Measurements from ENCODE around the gene NEO1.
"Not testable (repeated sequence)": the region's sequence is repeated elsewhere in the genome, so short reads cannot be mapped to it uniquely, and the experiment has no call there.

NEO1 gene

GRCh38 chr15:73265536-73266153, 213.4 kb downstream of the NEO1 start:
- peak; percentile 13 to 28 (median 21) for DNase-seq (ENCODE audit: low read depth in 3 of 3)

- DNase-seq (ENCODE audit: low read depth in 3 of 3): no peak
Measured at GRCh38 chr15:73268457-73268856, 216.2 kb downstream of the NEO1 start.

GRCh38 chr15:73270366-73271097, 218.3 kb downstream of the NEO1 start:
- no peak for DNase-seq (ENCODE audit: low read depth in 3 of 3)

GRCh38 chr15:73273181-73274002, 221.1 kb downstream of the NEO1 start:
- peak in 2 of 3 donors; percentile 10 to 15 for DNase-seq (ENCODE audit: low read depth in 3 of 3)

GRCh38 chr15:73275862-73276261, 223.6 kb downstream of the NEO1 start:
- no peak for DNase-seq (ENCODE audit: low read depth in 3 of 3)

GRCh38 chr15:73282567-73283365, 230.5 kb downstream of the NEO1 start:
- DNase-seq (ENCODE audit: low read depth in 3 of 3): no peak

- no peak for DNase-seq (ENCODE audit: low read depth in 3 of 3)
Measured at GRCh38 chr15:73283366-73283962, 231.2 kb downstream of the NEO1 start.

GRCh38 chr15:73284090-73284716, 231.9 kb downstream of the NEO1 start:
- DNase-seq (ENCODE audit: low read depth in 3 of 3): no peak

- DNase-seq (ENCODE audit: low read depth in 3 of 3): no peak
Measured at GRCh38 chr15:73286311-73286710, 234.0 kb downstream of the NEO1 start.

GRCh38 chr15:73287019-73287418, 234.8 kb downstream of the NEO1 start:
- DNase-seq (ENCODE audit: low read depth in 3 of 3): no peak

GRCh38 chr15:73291441-73291840, 239.2 kb downstream of the NEO1 start:
- DNase-seq (ENCODE audit: low read depth in 3 of 3): no peak

- DNase-seq (ENCODE audit: low read depth in 3 of 3): no peak
Measured at GRCh38 chr15:73293773-73294172, 241.5 kb downstream of the NEO1 start.

- DNase-seq (ENCODE audit: low read depth in 3 of 3): no peak
Measured at GRCh38 chr15:73295630-73296286, 243.5 kb downstream of the NEO1 start.

GRCh38 chr15:73296609-73297353, 244.5 kb downstream of the NEO1 start:
- no peak for DNase-seq (ENCODE audit: low read depth in 3 of 3)

- DNase-seq (ENCODE audit: low read depth in 3 of 3): no peak
Measured at GRCh38 chr15:73298522-73299245, 246.4 kb downstream of the NEO1 start.

- DNase-seq (ENCODE audit: low read depth in 3 of 3): not testable (repeated sequence)
Measured at GRCh38 chr15:73300286-73300685, 248.0 kb downstream of the NEO1 start.

- no peak for DNase-seq (ENCODE audit: low read depth in 3 of 3)
Measured at GRCh38 chr15:73303636-73304035, 251.4 kb downstream of the NEO1 start.

GRCh38 chr15:73305331-73306211, 253.3 kb downstream of the NEO1 start:
- DNase-seq (ENCODE audit: low read depth in 3 of 3): no peak

All from stimulated activated CD4-positive, alpha-beta T cell treated with anti-CD3 and anti-CD28 coated beads, TNF-alpha, amount 100 ng/mL, for 48 hours (primary cell).